Loucy (cell line): ENCODE results near the gene HSPG2.
"Not testable (repeated sequence)": the region's sequence is repeated elsewhere in the genome, so short reads cannot be mapped to it uniquely, and the experiment has no call there.

Source experiments
- EZH2phosphoT487 ChIP-seq: fragments of 200-600 bp; IDR thresholded peaks from 2 replicates; pipeline ENCODE4 v1.6.1; 2018; ENCODE audit warnings: antibody characterized with exemption, mild to moderate bottlenecking, moderate library complexity, borderline replicate concordance
- TF ChIP-seq, protein P1 (sequence below): fragments of 200-600 bp; sonication (generic); conservative IDR thresholded peaks from 2 replicates; pipeline ENCODE4 v1.5.1; 2014; ENCODE audit warnings: mild to moderate bottlenecking, antibody characterized with exemption, low read length

DNA sequence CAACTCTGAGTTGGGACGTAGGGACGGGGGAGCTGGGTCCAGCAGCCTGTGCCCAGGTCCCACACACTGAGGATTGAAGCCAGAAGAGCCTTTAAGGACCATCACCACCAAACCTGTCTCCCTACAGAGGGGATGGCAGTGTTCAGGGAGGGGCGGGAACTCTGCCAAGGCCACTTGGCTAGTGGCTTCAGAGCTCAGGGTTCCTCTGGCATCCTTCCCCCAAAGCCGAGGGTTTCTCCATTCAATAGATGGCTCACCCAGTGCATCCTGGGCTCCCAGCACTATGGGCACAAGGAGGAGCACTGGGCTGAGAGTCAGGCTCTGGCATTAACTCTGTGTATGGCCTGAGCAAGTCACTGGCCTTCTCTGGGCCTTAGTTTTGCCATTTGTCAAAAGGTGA is 44.1 kb upstream of the HSPG2 start:
- TF ChIP-seq, protein P1, sequence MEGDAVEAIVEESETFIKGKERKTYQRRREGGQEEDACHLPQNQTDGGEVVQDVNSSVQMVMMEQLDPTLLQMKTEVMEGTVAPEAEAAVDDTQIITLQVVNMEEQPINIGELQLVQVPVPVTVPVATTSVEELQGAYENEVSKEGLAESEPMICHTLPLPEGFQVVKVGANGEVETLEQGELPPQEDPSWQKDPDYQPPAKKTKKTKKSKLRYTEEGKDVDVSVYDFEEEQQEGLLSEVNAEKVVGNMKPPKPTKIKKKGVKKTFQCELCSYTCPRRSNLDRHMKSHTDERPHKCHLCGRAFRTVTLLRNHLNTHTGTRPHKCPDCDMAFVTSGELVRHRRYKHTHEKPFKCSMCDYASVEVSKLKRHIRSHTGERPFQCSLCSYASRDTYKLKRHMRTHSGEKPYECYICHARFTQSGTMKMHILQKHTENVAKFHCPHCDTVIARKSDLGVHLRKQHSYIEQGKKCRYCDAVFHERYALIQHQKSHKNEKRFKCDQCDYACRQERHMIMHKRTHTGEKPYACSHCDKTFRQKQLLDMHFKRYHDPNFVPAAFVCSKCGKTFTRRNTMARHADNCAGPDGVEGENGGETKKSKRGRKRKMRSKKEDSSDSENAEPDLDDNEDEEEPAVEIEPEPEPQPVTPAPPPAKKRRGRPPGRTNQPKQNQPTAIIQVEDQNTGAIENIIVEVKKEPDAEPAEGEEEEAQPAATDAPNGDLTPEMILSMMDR, result not testable (repeated sequence)
- not testable (repeated sequence) for TF ChIP-seq EZH2phosphoT487
